KMS-11 (cell line): ENCODE measurements around the gene HOXB5.

Experiments used
- H2AFZ ChIP-seq: fragments of 200-600 bp; sonication (generic); 2 replicates; pipeline ENCODE4 v1.6.1; 2016; ENCODE audit warnings: antibody characterized with exemption, mixed run types, low read depth
- H3K27ac ChIP-seq: fragments of 200-600 bp; sonication (generic); 2 replicates; pipeline ENCODE4 v1.6.1; 2016; ENCODE audit warnings: mild to moderate bottlenecking, mixed run types
- H3K27me3 ChIP-seq: fragments of 200-600 bp; sonication (generic); 2 replicates; pipeline ENCODE4 v1.6.1; 2017; ENCODE audit warnings: mild to moderate bottlenecking, low read depth, mixed run types, moderate library complexity; ENCODE audit not compliant: insufficient read depth
- H3K36me3 ChIP-seq: fragments of 200-600 bp; sonication (generic); 2 replicates; pipeline ENCODE4 v1.6.1; 2017; ENCODE audit warnings: mild to moderate bottlenecking, mixed run types; ENCODE audit not compliant: insufficient read depth
- H3K4me1 ChIP-seq: fragments of 200-600 bp; sonication (generic); 2 replicates; pipeline ENCODE4 v1.6.1; 2016; ENCODE audit warnings: mild to moderate bottlenecking, low read depth, mixed run types; ENCODE audit not compliant: poor library complexity, severe bottlenecking
- H3K4me2 ChIP-seq: fragments of 200-600 bp; sonication (generic); 2 replicates; pipeline ENCODE4 v1.7.0; 2016; ENCODE audit warnings: mild to moderate bottlenecking, mixed run types
- H3K4me3 ChIP-seq: fragments of 200-600 bp; sonication (generic); IDR thresholded peaks from 2 replicates; pipeline ENCODE4 v1.6.1; 2017; ENCODE audit warnings: low read depth, low read length, mixed read lengths; ENCODE audit not compliant: insufficient read depth
- H3K79me2 ChIP-seq: fragments of 200-600 bp; sonication (generic); 2 replicates; pipeline ENCODE4 v1.6.1; 2016; ENCODE audit warnings: low read depth, mixed run types; ENCODE audit not compliant: insufficient read depth
- H3K9ac ChIP-seq: fragments of 200-600 bp; sonication (generic); 2 replicates; pipeline ENCODE4 v1.6.1; 2016; ENCODE audit warnings: mild to moderate bottlenecking, mixed run types
- H4K20me1 ChIP-seq: fragments of 200-600 bp; sonication (generic); 2 replicates; pipeline ENCODE4 v1.6.1; 2016; ENCODE audit warnings: mild to moderate bottlenecking, mixed run types; ENCODE audit not compliant: insufficient read depth
- CTCF ChIP-seq: fragments of 200-600 bp; sonication (generic); conservative IDR thresholded peaks from 2 replicates; pipeline ENCODE4 v1.6.1; 2017; ENCODE audit warnings: low read depth, mild to moderate bottlenecking, antibody characterized with exemption, low read length, moderate library complexity, mixed read lengths

Gene HOXB5

DNA sequence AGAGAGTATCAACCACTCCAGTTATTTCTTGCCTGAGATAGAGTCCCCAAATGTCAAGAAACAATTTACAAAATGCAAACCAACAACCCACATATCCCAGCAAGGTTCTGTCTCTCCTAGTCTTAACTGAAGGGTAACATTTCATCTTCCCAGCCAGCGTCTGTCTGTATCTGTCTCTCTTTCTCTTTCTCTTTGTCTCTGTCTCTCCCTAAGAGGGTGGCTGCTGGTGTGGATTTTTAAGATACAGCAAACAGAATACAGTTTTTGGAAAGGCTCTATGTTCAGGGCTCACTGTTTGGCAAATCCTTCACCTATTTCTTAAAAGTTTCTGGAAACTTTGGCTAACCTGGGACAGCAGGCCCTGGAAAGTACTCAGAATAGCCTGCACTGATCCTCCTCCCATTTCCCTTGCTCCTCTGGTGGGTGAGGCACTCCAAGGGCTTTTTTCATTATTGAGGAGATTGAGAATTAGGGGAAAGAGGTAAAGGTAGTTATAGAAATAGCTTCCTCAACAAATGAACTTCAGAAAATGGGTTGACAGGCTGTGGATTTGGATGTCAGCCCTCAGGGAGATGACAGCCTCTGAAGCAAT, 21.7 kb downstream of the HOXB5 start:
- H3K4me1 ChIP-seq, result peaks cover 6% of the 10 kb centered on the region
- TF ChIP-seq CTCF, result no peak
- H4K20me1 ChIP-seq, result no peaks in the 10 kb centered on the region
- no peak overlapping the region for H3K9ac ChIP-seq
- H3K4me2 ChIP-seq, result no peak overlapping the region
- H3K27ac ChIP-seq, result no peak overlapping the region
- no peaks in the 10 kb centered on the region for H3K27me3 ChIP-seq
- no peak overlapping the region for H3K4me3 ChIP-seq
- H3K79me2 ChIP-seq, result no peaks in the 10 kb centered on the region
- H2AFZ ChIP-seq, result no peak overlapping the region
- H3K36me3 ChIP-seq, result no peaks in the 10 kb centered on the region

GRCh38 chr17:48571024-48571818, 22.4 kb downstream of the HOXB5 start:
- Histone ChIP-seq H3K27ac (no peak overlapping the region), H3K36me3 (no peaks in the 10 kb centered on the region), H3K4me2 (no peak overlapping the region), H3K9ac (no peak overlapping the region), H3K4me1 (peaks cover 6% of the 10 kb centered on the region), H3K27me3 (no peaks in the 10 kb centered on the region), H3K4me3 (no peak overlapping the region), H3K79me2 (no peaks in the 10 kb centered on the region), H4K20me1 (no peaks in the 10 kb centered on the region), H2AFZ (no peak overlapping the region)
- TF ChIP-seq CTCF, result no peak

DNA sequence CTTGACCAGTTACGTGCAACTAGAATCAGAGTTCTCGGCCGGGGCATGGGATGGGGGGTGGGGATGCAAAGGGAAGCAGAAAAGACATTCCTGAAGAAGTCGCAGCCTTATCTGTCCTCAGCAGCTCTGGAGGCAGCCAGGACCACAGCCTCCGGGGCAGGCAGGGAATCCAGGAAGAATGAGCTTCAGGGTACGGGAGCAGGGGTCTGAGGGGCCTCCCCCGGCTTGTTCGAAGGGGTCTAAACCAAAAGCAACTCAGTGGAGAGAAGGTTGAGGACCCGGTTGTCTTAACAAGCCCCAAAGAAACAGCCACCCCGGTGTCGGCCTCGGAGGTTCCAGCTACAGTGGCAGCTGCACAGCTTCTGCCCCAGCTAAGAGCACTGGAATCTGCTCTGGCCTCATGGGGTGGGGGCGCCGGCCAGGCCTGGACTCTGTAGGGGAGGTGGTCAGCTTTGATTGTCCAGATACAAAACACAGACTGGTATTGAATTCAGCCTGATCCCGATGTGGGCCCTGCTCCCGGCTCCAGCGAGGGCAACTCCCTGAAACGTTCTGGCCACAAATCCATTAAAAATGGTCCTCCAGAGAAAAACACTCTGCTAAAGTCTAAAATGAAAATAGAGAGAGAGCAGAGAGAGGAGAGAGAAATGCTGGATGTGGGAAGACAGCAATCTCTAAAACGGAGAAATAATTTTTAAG, 23.1 kb downstream of the HOXB5 start:
- H2AFZ ChIP-seq, result no peak overlapping the region
- H3K4me2 ChIP-seq, result no peak overlapping the region
- H3K36me3 ChIP-seq, result no peaks in the 10 kb centered on the region
- H3K4me1 ChIP-seq, result no peaks in the 10 kb centered on the region
- H3K27ac ChIP-seq, result no peak overlapping the region
- no peaks in the 10 kb centered on the region for H4K20me1 ChIP-seq
- no peak overlapping the region for H3K9ac ChIP-seq
- TF ChIP-seq CTCF, result no peak
- no peak overlapping the region for H3K4me3 ChIP-seq
- no peaks in the 10 kb centered on the region for H3K79me2 ChIP-seq
- H3K27me3 ChIP-seq, result no peaks in the 10 kb centered on the region

- Histone ChIP-seq H2AFZ (no peak overlapping the region), H3K4me3 (no peak overlapping the region), H3K4me2 (no peak overlapping the region), H3K9ac (no peak overlapping the region), H3K36me3 (no peaks in the 10 kb centered on the region), H3K27ac (no peak overlapping the region), H4K20me1 (no peaks in the 10 kb centered on the region), H3K79me2 (no peaks in the 10 kb centered on the region), H3K27me3 (no peaks in the 10 kb centered on the region), H3K4me1 (no peaks in the 10 kb centered on the region)
- no peak for TF ChIP-seq CTCF
Measured at GRCh38 chr17:48569674-48570324, 23.8 kb downstream of the HOXB5 start.
